ENCODE results near the gene TFCP2.

TFCP2 gene

DNA sequence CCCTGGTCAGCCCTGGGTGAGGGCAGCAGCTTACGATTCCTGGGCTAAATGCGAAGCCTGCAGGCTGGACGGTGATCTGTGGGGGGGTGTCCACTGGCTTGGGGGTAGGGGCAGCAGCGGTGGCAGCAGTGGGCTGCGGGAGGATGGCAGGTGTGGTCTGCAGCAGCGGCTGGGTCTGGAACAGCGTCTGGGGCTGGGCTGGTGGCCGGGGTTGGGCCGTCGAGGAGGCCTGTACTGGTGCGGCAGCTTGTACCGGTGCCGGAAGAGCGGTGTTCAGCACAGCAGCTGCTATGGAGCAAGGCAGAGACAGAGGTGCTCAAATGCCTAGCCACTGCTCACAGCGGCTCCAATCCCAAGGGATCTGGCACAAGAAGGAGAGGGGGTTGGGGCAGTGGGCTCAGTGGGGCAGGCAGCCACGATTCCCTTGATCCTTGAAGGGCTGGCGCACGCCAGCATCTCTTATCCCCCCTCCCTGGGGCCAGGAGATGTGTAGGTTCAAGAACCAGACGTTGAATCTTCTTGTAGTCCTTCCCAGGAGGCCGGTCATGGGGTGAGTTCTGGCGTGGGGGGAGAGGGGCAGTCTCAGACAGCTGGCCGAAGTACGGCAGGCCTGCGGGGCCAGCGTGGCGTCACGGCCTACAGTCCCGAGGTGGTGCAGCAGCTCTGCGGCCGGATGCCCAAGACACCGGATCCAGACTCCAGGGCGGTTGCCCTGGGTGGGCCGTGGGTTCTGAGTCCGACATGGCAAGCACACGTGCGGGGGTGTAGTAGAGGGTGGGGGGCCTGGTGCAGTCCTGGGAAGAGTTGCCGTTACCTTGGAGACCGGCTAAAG is 25.0 kb upstream of the TFCP2 start:
- DNase-seq (ENCODE audit: low read depth in 2 of 2, low spot score in 1 of 2) = no peak

GRCh38 chr12:51196547-51196946 is 23.6 kb upstream of the TFCP2 start:
- no peak for DNase-seq (ENCODE audit: low read depth in 2 of 2, low spot score in 1 of 2)

DNA sequence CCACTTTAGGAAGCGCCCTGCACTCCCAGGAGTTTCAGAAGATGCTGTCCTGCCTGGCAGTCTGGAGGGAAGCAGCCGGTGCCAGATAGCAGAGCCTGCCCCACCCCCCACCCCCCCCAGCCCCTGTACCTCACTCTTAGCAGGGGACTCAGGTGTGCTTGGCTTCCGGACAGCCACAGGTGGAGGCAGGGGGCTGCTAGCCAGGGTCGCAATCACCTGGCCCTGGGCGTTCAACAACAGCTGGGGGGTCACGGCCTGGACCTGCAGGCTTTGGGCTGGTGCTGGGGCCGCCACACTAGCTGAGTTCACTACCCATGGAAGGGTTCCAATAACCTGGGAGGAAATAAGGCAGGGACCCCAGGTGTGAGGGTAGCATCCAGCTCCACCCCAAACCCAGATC is 22.9 kb upstream of the TFCP2 start:
- no peak for DNase-seq (ENCODE audit: low read depth in 2 of 2, low spot score in 1 of 2)

DNA sequence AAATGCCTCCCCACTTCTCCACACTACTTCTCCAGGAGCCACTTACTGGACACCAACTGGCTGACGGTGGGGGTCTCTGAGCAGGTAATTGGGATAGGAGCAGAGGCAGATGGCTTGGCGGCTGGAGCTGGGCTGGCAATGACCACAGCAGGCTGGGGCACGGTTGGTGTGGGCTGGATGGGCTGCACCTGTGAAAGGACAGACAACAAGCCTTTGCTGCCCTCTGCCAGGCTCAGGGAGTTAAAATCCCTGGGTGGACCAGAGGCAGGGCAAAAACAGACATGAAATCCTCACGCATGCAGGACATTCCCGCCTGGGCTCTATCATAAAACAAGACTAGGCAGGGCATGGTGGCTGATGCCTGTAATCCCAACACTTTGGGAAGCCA is 19.3 kb upstream of the TFCP2 start:
- no peak for DNase-seq (ENCODE audit: low read depth in 2 of 2, low spot score in 1 of 2)

GRCh38 chr12:51191516-51192283 is 18.8 kb upstream of the TFCP2 start:
- DNase-seq (ENCODE audit: low read depth in 2 of 2, low spot score in 1 of 2) = no peak

GRCh38 chr12:51190820-51191219 is 17.9 kb upstream of the TFCP2 start:
- no peak for DNase-seq (ENCODE audit: low read depth in 2 of 2, low spot score in 1 of 2)

GRCh38 chr12:51189790-51190355 is 16.9 kb upstream of the TFCP2 start:
- no peak for DNase-seq (ENCODE audit: low read depth in 2 of 2, low spot score in 1 of 2)

- no peak for DNase-seq (ENCODE audit: low read depth in 2 of 2, low spot score in 1 of 2)
Measured at GRCh38 chr12:51188359-51189051, 15.6 kb upstream of the TFCP2 start.

- DNase-seq (ENCODE audit: low read depth in 2 of 2, low spot score in 1 of 2) = no peak
Measured at GRCh38 chr12:51187370-51187987, 14.5 kb upstream of the TFCP2 start.

GRCh38 chr12:51186465-51187085 is 13.6 kb upstream of the TFCP2 start:
- no peak for DNase-seq (ENCODE audit: low read depth in 2 of 2, low spot score in 1 of 2)

DNA sequence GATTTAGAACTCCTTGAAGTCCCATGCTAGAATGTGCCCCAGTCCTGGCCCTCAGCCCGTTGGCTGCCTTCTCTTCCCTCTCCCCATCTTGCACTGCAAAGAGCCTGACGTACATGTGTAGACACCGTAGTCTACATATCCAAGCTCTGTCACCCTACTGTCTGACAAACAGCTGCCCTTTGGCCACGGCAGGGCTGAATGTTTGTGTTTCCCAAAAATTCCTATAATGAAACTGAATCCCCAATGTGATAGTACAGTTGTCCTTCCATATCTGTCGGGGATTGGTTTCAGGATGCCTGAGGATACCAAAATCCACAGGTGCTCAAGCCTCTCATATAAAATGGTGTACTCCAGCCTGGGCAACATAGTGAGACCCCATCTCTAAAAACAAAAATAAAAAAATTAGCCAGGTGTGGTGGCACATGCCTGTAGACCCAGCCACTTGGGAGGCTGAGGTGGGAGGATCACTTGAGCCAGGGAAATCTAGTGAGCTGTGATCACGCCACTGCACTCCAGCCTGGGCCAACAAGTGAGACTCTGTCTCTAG is 12.3 kb upstream of the TFCP2 start:
- DNase-seq (ENCODE audit: low read depth in 2 of 2, low spot score in 1 of 2) = no peak

DNA sequence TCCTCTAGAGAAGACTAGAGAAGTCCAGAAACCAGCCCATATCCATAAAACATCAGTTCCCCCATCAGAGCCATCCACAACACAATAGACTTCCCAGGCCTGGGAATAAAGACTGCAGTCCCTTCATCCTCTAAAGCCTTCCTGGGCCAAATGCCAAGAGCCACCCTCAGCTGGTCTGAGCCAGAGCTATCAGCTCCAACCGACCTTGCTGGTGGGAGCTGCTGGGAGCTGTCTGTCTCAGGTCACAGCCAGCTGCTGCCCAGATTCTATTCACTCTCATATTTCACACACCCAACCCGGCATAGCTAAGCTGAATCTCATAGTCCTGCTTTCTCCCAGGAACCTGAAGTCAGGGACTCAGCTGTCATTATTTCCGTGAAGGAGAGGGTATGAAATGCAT is 10.9 kb upstream of the TFCP2 start:
- DNase-seq (ENCODE audit: low read depth in 2 of 2, low spot score in 1 of 2) = no peak

GRCh38 chr12:51183349-51183748 is 10.4 kb upstream of the TFCP2 start:
- no peak for DNase-seq (ENCODE audit: low read depth in 2 of 2, low spot score in 1 of 2)

DNA sequence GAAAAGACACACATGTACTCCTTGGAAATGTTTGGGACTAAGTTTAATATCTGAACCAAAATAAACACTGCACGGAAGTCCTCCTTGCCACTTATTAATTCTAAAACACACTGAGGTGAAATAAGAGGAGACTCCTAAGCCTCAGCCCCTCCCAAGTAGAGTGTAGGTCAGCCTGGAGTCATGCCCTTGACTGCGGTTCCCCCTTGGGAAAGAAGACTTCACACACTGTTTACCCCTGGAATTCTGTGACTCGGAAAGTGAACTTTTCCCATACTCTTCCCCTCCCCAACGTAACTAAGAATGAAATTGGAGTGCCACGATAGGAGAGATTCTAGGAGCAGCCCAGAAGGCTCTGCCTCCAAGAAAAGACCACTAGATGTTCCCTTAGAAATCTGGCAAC is 8.6 kb upstream of the TFCP2 start:
- no peak for DNase-seq (ENCODE audit: low read depth in 2 of 2, low spot score in 1 of 2)

- no peak for DNase-seq (ENCODE audit: low read depth in 2 of 2, low spot score in 1 of 2)
Measured at GRCh38 chr12:51177897-51178296, 5.0 kb upstream of the TFCP2 start.

- DNase-seq (ENCODE audit: low read depth in 2 of 2, low spot score in 1 of 2) = no peak
Measured at GRCh38 chr12:51174501-51174900, 1.6 kb upstream of the TFCP2 start.

DNA sequence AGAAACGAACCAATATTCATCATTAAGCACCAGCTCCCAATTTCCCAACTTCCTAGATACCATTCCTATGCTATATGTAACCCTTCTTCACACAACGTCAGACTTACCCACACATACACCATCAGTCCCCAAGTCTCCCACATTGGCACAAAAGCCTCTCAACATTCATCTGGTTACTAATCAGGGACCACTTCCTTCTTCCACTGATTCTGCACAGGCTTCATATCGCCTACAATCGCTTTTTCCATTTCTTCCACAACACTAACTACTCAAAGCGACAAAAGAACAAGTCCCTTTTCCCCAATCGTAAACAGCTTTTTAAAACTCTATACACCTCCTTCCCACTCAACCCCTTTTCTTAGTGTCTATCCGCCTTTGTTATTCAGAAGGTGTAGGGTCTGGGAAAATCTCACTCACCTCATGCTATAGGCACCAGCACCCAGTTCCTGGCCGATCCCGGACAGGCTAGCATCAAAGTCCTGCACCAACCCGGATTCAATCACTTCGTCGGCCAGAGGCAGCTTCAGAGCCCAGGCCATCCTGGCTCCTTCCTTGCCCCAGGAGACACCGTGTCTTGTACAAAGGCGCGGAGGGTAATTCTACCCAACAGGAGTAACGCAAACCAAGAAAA is 936 bp downstream of the TFCP2 start:
- DNase-seq (ENCODE audit: low read depth in 2 of 2, low spot score in 1 of 2) = no peak

DNA sequence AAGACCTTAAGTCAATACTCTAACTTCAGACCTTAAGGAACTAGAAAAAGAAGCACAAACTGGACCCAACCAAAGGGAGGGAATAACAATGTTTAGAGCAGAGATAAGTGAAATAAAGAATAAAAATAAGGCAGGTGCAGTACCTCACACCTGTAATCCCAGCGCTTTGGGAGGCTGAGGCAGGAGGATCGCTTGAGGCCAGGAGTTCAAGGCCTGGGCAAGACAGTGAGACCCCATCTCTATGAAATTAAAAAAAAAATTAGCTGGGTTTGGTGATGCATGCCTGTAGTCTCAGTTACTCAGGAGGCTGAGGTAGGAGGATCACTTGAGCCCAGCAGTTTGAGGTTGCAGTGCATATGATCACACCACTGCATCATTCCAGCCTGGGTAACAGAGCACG is 9.1 kb downstream of the TFCP2 start:
- DNase-seq (ENCODE audit: low read depth in 2 of 2, low spot score in 1 of 2) = no peak

DNA sequence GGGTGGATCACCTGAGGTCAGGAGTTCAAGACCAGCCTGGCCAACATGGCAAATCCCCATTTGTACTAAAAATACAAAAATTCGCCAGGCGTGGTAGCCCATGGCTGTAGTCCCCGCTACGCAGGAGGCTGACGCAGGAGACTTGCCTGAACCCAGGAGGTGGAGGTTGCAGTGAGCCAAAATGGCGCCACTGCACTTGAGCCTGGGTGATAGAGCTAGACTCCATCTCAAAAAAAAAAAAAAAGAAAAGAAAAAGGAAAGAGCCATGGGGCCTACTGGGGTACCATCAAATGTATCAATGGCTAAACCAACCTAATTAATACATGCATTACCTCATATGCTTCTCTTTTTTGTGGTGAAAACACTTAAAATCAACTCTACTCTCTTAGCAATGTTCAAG is 10.7 kb downstream of the TFCP2 start:
- no peak for DNase-seq (ENCODE audit: low read depth in 2 of 2, low spot score in 1 of 2)
